ENCODE results near the gene SPATA31C2.
"Not testable (repeated sequence)": the region's sequence is repeated elsewhere in the genome, so short reads cannot be mapped to it uniquely, and the experiment has no call there.

Gene SPATA31C2

GRCh38 chr9:88118121-88118520 is 20.2 kb downstream of the SPATA31C2 start:
- not testable (repeated sequence) for DNase-seq

GRCh38 chr9:88114968-88115612 is 23.2 kb downstream of the SPATA31C2 start:
- DNase-seq, result not testable (repeated sequence)

GRCh38 chr9:88114283-88114967 is 23.9 kb downstream of the SPATA31C2 start:
- DNase-seq, result not testable (repeated sequence)

GRCh38 chr9:88113156-88114130 is 24.8 kb downstream of the SPATA31C2 start:
- DNase-seq, result not testable (repeated sequence)

- no peak for DNase-seq
Observed at GRCh38 chr9:88110026-88110425, 28.2 kb downstream of the SPATA31C2 start.

GRCh38 chr9:88108779-88109178 is 29.5 kb downstream of the SPATA31C2 start:
- DNase-seq, result no peak

- peak in 1 of 2 donors; percentile 4 for DNase-seq
Observed at GRCh38 chr9:88106492-88106891, 31.8 kb downstream of the SPATA31C2 start.

GRCh38 chr9:88092797-88093331 is 45.4 kb downstream of the SPATA31C2 start:
- no peak for DNase-seq

- no peak for DNase-seq
Observed at GRCh38 chr9:88090151-88090581, 48.1 kb downstream of the SPATA31C2 start.

- no peak for DNase-seq
Observed at GRCh38 chr9:88087906-88088305, 50.4 kb downstream of the SPATA31C2 start.

GRCh38 chr9:88085476-88085875 is 52.8 kb downstream of the SPATA31C2 start:
- DNase-seq, result no peak

- DNase-seq, result no peak
Observed at GRCh38 chr9:88084357-88085183, 53.7 kb downstream of the SPATA31C2 start.
